OCI-LY7 (cell line): ENCODE results near the gene NFIX. TPM values are rescaled to one million over a fixed set of nuclear protein-coding genes. Genes with fewer than 3 reads are reported as not detected.
"Not testable (repeated sequence)": the region's sequence is repeated elsewhere in the genome, so short reads cannot be mapped to it uniquely, and the experiment has no call there.

Experiments used
- BruUV-seq: library from RNA; stranded (reverse); fragments of 400-500 nt; replicated peaks from 2 replicates; lab custom pipeline; 2021; lab: Mats Ljungman, UMichigan
- CTCF ChIA-PET: fragments of 300-600 bp; sonication (Branson Sonifier 250); formaldehyde crosslinking; loops from one replicate; lab custom pipeline; 2022; ENCODE audit warnings: antibody characterized with exemption; ENCODE audit not compliant: unreplicated experiment; lab: Charles Lee
- POLR2A ChIA-PET: fragments of 300-600 bp; sonication (Branson Sonifier 250); formaldehyde crosslinking; loops from one replicate; lab custom pipeline; 2022; ENCODE audit warnings: antibody characterized with exemption; lab: Charles Lee
- DNase-seq: peaks from one replicate; pipeline ENCODE4 v3.0.0-alpha.2; 2015; ENCODE audit warnings: low spot score
- H2AFZ ChIP-seq: fragments of 200-600 bp; sonication (generic), shearing (Covaris generic); 2 replicates; pipeline ENCODE4 v1.6.1; 2014; ENCODE audit warnings: mild to moderate bottlenecking, antibody characterized with exemption, low read length, moderate library complexity
- H3K27ac ChIP-seq: fragments of 200-600 bp; sonication (generic); 2 replicates; pipeline ENCODE4 v1.5.1; 2014; ENCODE audit warnings: mixed run types, low read depth, mild to moderate bottlenecking, moderate library complexity, low read length, inconsistent platforms; ENCODE audit not compliant: poor library complexity, severe bottlenecking
- H3K36me3 ChIP-seq: fragments of 200-600 bp; sonication (generic); 2 replicates; pipeline ENCODE4 v1.6.1; 2014; ENCODE audit warnings: mild to moderate bottlenecking, antibody characterized with exemption, low read length, moderate library complexity, mixed read lengths; ENCODE audit not compliant: insufficient read depth
- H3K4me1 ChIP-seq: fragments of 200-600 bp; sonication (generic); 2 replicates; pipeline ENCODE4 v1.5.1; 2014; ENCODE audit warnings: mild to moderate bottlenecking, low read length; ENCODE audit not compliant: insufficient read depth, poor library complexity, severe bottlenecking
- H3K4me2 ChIP-seq: fragments of 200-600 bp; sonication (generic); 2 replicates; pipeline ENCODE4 v1.6.1; 2014; ENCODE audit warnings: mild to moderate bottlenecking, low read length
- H3K4me3 ChIP-seq: fragments of 200-600 bp; sonication (generic); 2 replicates; pipeline ENCODE4 v1.5.1; 2014; ENCODE audit warnings: mild to moderate bottlenecking, low read depth, low read length; ENCODE audit not compliant: poor library complexity, severe bottlenecking
- H3K79me2 ChIP-seq: fragments of 200-600 bp; sonication (generic); 2 replicates; pipeline ENCODE4 v1.6.1; 2016; ENCODE audit warnings: low read depth, mild to moderate bottlenecking, low read length, moderate library complexity, mixed read lengths; ENCODE audit not compliant: insufficient read depth
- H3K9me2 ChIP-seq: fragments of 200-600 bp; sonication (generic); 2 replicates; pipeline ENCODE4 v1.6.1; 2016; ENCODE audit warnings: mild to moderate bottlenecking, low read length, mixed read lengths; ENCODE audit not compliant: insufficient read depth
- H3K9me3 ChIP-seq: fragments of 200-600 bp; sonication (generic); 2 replicates; pipeline ENCODE4 v1.6.1; 2014; ENCODE audit warnings: mild to moderate bottlenecking, mixed run types, low read length, mixed read lengths
- H4K20me1 ChIP-seq: fragments of 200-600 bp; sonication (generic); 2 replicates; pipeline ENCODE4 v1.6.1; 2014; ENCODE audit warnings: mild to moderate bottlenecking, antibody characterized with exemption, low read length, moderate library complexity, mixed read lengths; ENCODE audit not compliant: insufficient read depth
- EZH2phosphoT487 ChIP-seq: fragments of 200-600 bp; sonication (generic); IDR thresholded peaks from 2 replicates; pipeline ENCODE4 v1.6.1; 2018; ENCODE audit warnings: low read depth, borderline replicate concordance, mild to moderate bottlenecking, mixed run types, antibody characterized with exemption, low read length, moderate library complexity, mixed read lengths
- intact Hi-C: fragments of 100-400 bp; cut with micrococcal nuclease; formaldehyde crosslinking; loops from one replicate; pipeline ENCODE4 v1.10.0; 2022; ENCODE audit not compliant: unreplicated experiment
- total RNA-seq, 2 experiments: library from RNA; depleted of rRNA in 1 of 2; stranded (reverse); fragments of >200 nt in 1 of 2; shearing (Covaris generic) in 1 of 2; gene quantifications; 2 replicates each; pipeline ENCODE4 v1.2.3, GENCODE V29; 2014 to 2022
- TF ChIP-seq, protein P1 (sequence below): fragments of 200-600 bp; sonication (generic); conservative IDR thresholded peaks from 2 replicates; pipeline ENCODE4 v1.5.1; 2014; ENCODE audit warnings: mild to moderate bottlenecking, antibody characterized with exemption, low read length, moderate library complexity, mixed read lengths

NFIX gene
- total RNA-seq, 2 experiments from 2014 or later: 0.16 to 0.72 TPM

DNA sequence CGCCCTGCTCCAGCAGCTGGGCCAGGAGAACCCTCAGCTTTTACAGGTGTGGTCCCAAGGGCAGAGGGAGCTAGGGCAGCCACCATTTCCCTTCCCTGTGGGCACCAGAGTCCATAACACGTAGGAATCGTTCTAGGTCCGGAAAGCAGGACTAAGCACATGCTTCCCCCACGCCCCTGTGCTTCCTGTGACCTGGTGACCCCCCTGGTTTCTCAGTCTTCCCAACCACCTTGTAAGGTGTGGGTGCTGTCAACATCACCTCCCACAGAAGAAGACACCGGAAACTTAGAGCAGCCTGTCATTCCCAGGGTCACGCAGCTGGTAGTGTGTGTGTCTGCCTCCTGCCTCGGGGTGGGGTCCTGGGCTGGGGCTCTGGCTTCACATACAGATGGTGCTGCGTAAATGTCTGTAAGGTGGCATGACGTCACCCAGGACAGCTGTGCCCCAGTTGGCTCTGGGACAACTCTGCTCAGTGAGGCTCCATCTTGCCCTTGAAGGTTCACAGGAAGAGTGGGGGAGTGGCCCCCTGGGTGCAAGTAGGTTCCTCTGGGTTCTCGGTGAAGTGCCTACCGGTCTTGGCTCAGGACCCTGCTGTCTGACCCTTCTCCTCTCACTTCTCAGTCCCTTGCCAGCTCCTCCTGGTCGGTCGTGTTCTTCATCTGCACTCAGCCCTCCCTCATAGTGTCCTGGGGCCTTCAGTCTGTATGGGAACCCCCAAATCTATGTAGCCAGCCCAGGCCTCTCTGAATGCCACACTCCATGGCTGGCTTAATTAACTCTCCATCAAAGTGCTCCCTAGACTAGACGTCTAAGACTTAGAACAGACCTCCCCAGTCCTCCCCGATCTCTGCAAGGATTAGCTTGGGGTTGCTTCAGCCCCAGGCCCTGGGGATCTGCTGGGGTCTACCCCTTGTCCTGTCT, 45.7 kb upstream of the NFIX start:
- ChIA-PET POLR2A (no interaction called here), CTCF (no interaction called here)
- H3K9me3 ChIP-seq: no peaks in the 10 kb centered on the region
- TF ChIP-seq EZH2phosphoT487: no peak
- TF ChIP-seq, protein P1, sequence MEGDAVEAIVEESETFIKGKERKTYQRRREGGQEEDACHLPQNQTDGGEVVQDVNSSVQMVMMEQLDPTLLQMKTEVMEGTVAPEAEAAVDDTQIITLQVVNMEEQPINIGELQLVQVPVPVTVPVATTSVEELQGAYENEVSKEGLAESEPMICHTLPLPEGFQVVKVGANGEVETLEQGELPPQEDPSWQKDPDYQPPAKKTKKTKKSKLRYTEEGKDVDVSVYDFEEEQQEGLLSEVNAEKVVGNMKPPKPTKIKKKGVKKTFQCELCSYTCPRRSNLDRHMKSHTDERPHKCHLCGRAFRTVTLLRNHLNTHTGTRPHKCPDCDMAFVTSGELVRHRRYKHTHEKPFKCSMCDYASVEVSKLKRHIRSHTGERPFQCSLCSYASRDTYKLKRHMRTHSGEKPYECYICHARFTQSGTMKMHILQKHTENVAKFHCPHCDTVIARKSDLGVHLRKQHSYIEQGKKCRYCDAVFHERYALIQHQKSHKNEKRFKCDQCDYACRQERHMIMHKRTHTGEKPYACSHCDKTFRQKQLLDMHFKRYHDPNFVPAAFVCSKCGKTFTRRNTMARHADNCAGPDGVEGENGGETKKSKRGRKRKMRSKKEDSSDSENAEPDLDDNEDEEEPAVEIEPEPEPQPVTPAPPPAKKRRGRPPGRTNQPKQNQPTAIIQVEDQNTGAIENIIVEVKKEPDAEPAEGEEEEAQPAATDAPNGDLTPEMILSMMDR: no peak
- no peak for DNase-seq
- H3K4me1 ChIP-seq: peaks cover 36% of the 10 kb centered on the region
- H2AFZ ChIP-seq: no peak overlapping the region
- peaks cover 23% of the 10 kb centered on the region for H3K79me2 ChIP-seq
- H3K27ac ChIP-seq: no peak overlapping the region
- peaks cover 89% of the 10 kb centered on the region for H3K36me3 ChIP-seq
- no peak overlapping the region for H3K4me2 ChIP-seq
- H4K20me1 ChIP-seq: 0 out of 2 replicates have a peak, but pooled peaks cover 10% of the 10 kb centered on the region
- intact Hi-C loops: no loop called here
- no TSS peak for BruUV-seq
- no peak overlapping the region for H3K4me3 ChIP-seq
- no peaks in the 10 kb centered on the region for H3K9me2 ChIP-seq

DNA sequence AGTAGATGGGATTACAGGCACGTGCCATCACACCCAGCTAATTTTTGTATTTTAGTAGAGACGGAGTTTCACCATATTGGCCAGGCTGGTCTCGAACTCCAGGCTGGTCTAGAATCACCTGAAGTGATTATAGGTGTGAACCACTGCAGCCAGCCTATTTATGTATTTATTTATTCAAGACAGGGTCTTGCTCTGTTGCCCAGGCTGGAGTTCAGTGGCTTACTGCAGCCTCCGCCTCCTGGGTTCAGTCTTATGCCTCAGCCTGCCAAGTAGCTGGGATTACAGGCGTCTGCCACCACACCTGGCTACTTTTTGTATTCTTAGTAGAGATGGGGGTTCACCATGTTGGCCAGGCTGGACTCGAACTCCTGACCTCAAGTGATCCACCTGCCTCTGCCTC, 43.2 kb upstream of the NFIX start:
- BruUV-seq, DNase-seq, H4K20me1 ChIP-seq, intact Hi-C loops, H3K9me2 ChIP-seq, H3K9me3 ChIP-seq, H2AFZ ChIP-seq, H3K4me3 ChIP-seq, H3K27ac ChIP-seq, CTCF ChIA-PET, H3K4me2 ChIP-seq, POLR2A ChIA-PET: not testable (repeated sequence)
- Histone ChIP-seq H3K36me3 (peaks cover 83% of the 10 kb centered on the region), H3K4me1 (peaks cover 39% of the 10 kb centered on the region), H3K79me2 (peaks cover 34% of the 10 kb centered on the region)

DNA sequence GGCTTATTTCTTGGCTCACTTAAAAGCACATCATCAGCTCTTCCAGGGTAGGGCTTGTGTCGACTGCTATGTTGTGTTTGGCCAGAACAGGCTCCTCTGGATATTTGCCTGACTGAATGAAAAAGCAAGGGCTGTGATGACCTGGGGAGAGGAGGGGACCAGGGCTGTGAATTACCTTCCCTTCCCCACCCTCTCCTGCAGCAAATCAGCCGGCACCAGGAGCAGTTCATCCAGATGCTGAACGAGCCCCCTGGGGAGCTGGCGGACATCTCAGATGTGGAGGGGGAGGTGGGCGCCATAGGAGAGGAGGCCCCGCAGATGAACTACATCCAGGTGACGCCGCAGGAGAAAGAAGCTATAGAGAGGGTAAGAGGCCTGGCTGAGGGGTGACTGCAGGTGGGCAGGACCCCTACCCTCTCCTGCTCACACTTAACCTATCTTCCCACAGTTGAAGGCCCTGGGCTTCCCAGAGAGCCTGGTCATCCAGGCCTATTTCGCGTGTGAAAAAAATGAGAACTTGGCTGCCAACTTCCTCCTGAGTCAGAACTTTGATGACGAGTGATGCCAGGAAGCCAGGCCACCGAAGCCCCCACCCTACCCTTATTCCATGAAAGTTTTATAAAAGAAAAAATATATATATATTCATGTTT, 42.7 kb upstream of the NFIX start:
- no peak overlapping the region for H3K27ac ChIP-seq
- H3K9me3 ChIP-seq: no peaks in the 10 kb centered on the region
- intact Hi-C loops: no loop called here
- TF ChIP-seq, protein P1: no peak
- TF ChIP-seq EZH2phosphoT487: no peak
- H3K4me2 ChIP-seq: no peak overlapping the region
- H3K4me3 ChIP-seq: no peak overlapping the region
- no peaks in the 10 kb centered on the region for H4K20me1 ChIP-seq
- ChIA-PET POLR2A (interaction anchor here (0.6 kb wide), 1 partner anchor 15 kb away, joined by 5 read pairs; no protein-coding TSS in a partner anchor), CTCF (interaction anchor here (0.6 kb wide), 2 partner anchors 10 to 188 kb away, joined by 3 to 4 read pairs; no protein-coding TSS in a partner anchor)
- no TSS peak for BruUV-seq
- no peak for DNase-seq
- H3K36me3 ChIP-seq: peaks cover 77% of the 10 kb centered on the region
- H3K79me2 ChIP-seq: peaks cover 34% of the 10 kb centered on the region; the same call in 1 of the 2 replicates
- H2AFZ ChIP-seq: no peak overlapping the region
- H3K4me1 ChIP-seq: peaks cover 36% of the 10 kb centered on the region
- no peaks in the 10 kb centered on the region for H3K9me2 ChIP-seq
